NCI-H2196 (cell line): Measurements from ENCODE around the gene LGR4.

Experiments
- DNase-seq: peaks from one replicate; lab custom pipeline; 2025; ENCODE audit not compliant: unreplicated experiment; lab: John Stamatoyannopoulos, UW

Gene LGR4

DNA sequence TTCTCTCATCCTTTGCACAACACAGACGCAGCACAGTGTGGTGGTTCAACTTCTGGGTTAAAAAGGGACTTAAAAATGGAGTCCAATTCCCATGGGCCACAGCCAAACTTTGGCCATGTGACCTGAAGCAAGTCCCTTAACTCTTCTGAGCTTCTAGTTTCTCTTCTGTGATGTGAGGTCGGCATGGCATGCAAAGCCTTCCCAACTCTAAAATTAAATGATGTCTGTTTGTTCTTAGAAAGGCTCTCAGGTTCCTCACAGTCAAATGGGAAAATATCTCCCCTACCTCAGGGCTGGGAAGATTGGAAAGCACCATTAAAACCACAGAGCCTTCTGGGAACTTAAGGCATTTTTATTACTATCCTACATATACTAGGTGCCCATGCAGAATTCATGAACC is 38.8 kb downstream of the LGR4 start:
- no peak for DNase-seq

GRCh38 chr11:27431808-27432207 is 40.8 kb downstream of the LGR4 start:
- DNase-seq = no peak

- DNase-seq = no peak
These were observed 42.7 kb downstream of the LGR4 start for GRCh38 chr11:27429761-27430393.

- no peak for DNase-seq
These were observed 45.2 kb downstream of the LGR4 start for GRCh38 chr11:27427183-27427980.

GRCh38 chr11:27425814-27426213 is 46.8 kb downstream of the LGR4 start:
- no peak for DNase-seq

- no peak for DNase-seq
These were observed 49.5 kb downstream of the LGR4 start for GRCh38 chr11:27423125-27423524.

DNA sequence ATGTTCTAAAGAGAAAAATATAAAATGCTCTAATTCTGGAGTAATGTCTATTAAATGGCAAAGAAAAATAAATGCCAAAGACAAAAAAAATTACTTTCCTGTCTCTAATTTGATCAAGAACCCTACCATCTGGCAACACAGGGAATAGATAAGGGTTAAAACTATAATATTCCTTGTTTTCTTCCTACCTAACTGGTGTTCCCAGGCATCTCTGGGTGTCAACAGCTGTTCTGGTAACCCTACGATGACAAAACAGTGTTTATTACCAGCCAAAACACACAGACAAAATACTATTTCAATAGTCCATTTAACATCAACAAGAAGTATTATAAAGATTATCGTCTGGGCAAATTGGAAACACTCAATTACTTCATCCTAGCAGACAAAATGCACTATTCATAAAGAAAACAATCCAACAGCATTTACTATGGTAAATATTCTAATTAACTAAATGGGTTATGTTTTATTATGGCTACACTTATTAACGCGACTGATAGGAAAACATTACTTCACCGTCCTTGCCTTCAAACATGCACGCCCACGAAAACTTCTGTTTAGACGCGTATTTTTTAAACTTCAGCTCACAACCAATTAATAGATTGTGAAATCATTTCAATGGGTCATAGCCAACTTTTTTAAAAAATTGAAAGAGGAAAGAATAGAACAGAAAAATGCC is 50.6 kb downstream of the LGR4 start:
- DNase-seq = no peak

- DNase-seq = no peak
These were observed 51.6 kb downstream of the LGR4 start for GRCh38 chr11:27420722-27421572.

- no peak for DNase-seq
These were observed 52.4 kb downstream of the LGR4 start for GRCh38 chr11:27420217-27420616.

GRCh38 chr11:27418356-27418755 is 54.2 kb downstream of the LGR4 start:
- no peak for DNase-seq

DNA sequence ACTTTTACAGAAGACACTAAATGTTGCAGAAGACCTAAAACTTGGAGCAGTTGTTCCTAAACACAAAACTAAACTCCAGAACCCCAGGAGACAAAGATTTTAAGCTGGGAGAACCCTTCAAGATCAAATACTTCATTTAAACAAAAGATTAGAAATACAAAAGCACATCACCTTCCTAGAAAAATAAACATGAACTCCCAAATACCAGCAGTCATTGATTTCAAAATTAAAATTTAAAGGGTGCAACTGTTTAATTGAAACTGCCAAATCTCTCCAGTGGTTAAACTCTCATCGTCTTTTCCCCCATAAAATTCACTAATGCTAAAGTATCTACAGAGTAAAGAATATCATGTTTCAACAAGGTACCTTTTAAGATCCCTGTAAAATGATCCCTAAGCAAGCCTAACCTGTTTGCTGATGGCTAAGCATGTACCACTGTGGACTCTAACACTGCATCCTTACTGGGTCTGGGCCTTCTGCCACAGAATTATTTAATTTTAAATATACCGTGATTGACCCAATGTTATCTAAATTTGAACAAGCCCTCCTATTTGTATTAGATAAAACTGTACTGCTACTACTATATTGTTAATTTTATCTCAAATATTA is 55.9 kb downstream of the LGR4 start:
- DNase-seq = peak; percentile 20

- DNase-seq = no peak
These were observed 57.9 kb downstream of the LGR4 start for GRCh38 chr11:27414644-27415043.

DNA sequence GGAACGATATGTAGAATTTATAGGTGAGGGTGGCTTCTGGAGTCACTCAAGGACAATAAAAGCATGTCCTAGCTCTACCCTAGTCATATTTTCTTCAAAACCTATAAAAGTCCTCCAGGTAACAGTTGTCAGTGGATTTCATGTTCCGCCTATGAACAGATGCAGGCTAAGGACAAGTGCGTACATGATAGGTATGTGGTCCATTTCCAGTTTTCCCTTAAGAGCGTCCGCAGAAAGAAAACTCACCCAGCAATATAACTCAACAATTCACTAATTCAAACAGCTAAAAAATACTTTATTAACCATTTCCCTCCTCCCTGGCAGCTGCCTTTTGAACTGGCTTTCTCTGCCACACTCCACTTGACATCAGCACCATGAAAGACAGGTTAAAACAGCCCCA is 59.4 kb downstream of the LGR4 start:
- no peak for DNase-seq

GRCh38 chr11:27412192-27412691 is 60.3 kb downstream of the LGR4 start:
- no peak for DNase-seq

DNA sequence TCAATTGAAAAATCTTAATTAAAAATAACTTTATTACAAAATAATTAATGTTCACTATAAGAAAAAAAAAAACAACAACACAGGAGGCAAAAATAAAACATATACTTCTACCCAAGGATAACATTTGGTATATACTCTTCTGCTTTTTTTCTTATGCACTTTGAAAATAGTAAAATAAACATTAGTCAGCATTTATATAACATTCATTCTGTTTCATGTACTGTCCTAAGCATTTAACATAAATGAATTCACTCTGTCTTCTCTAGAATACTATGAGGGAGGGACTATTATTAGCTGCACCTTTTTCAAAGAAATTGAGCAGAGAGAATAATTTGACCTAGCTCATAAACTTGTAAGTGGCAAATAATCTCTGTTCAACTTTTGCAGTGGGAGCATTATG is 61.3 kb downstream of the LGR4 start:
- no peak for DNase-seq

GRCh38 chr11:27410272-27410671 is 62.3 kb downstream of the LGR4 start:
- DNase-seq = no peak

DNA sequence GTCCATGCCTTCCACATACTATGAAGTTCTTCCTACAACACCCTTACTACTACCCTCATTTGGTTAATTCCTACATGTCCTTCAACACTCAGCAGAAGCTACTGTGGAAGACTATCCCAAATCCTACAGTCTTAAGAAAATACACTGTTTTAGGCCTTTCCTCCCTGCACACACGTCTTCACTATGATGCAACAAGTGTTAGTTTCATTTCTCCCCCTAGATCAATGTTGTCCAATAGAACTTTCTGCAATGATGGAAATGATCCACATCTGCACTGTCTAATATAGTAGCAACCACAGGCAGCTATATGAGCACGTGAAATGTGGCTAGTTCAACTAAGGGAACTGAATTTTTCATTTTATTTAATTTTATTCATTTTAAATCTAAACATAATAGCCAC is 62.8 kb downstream of the LGR4 start:
- no peak for DNase-seq

GRCh38 chr11:27409049-27409448 is 63.5 kb downstream of the LGR4 start:
- no peak for DNase-seq

DNA sequence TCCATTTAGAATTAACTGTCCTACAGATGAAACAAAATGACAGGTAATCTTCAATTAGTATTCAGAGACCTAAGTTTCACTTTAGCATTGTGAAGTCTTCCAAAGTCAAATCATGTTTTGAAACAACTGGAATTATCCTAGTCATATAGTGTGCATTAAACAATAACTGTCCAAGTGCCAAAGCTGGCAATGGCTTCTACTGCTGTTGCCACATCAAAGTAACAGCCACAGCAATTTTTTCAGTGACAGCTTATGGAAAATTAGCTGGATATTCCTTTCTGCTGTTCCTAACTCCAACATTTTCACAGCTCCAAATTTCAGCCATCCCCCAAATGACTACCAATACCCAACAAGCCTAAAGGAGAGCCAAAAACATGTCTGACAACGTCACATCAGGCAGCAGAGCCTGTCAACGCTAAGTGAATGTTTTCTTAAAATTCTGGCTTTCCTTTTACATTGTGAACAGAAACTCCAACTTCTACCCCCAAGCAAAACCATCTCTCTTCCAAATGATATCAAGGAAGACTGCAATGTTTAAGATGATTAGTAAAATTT is 64.3 kb downstream of the LGR4 start:
- no peak for DNase-seq
